ENCODE measurements around the gene RHOH.

RHOH gene

GRCh38 chr4:40205259-40206198 lies 8.7 kb downstream of the RHOH start:
- no peak for DNase-seq (ENCODE audit: low spot score)

GRCh38 chr4:40206426-40206825 lies 9.6 kb downstream of the RHOH start:
- no peak for DNase-seq (ENCODE audit: low spot score)

- DNase-seq (ENCODE audit: low spot score), result no peak
These were observed 12.6 kb downstream of the RHOH start for GRCh38 chr4:40209401-40209800.

GRCh38 chr4:40210776-40211175 lies 13.9 kb downstream of the RHOH start:
- no peak for DNase-seq (ENCODE audit: low spot score)

GRCh38 chr4:40211224-40212185 lies 14.7 kb downstream of the RHOH start:
- no peak for DNase-seq (ENCODE audit: low spot score)

- peak; percentile 33 for DNase-seq (ENCODE audit: low spot score)
These were observed 16.1 kb downstream of the RHOH start for GRCh38 chr4:40212674-40213527.

- no peak for DNase-seq (ENCODE audit: low spot score)
These were observed 17.2 kb downstream of the RHOH start for GRCh38 chr4:40214038-40214437.

GRCh38 chr4:40214661-40215418 lies 18.0 kb downstream of the RHOH start:
- no peak for DNase-seq (ENCODE audit: low spot score)

- DNase-seq (ENCODE audit: low spot score), result no peak
These were observed 20.0 kb downstream of the RHOH start for GRCh38 chr4:40216622-40217366.

- DNase-seq (ENCODE audit: low spot score), result no peak
These were observed 24.9 kb downstream of the RHOH start for GRCh38 chr4:40221744-40222143.

- no peak for DNase-seq (ENCODE audit: low spot score)
These were observed 26.5 kb downstream of the RHOH start for GRCh38 chr4:40223343-40223742.

- no peak for DNase-seq (ENCODE audit: low spot score)
These were observed 27.6 kb downstream of the RHOH start for GRCh38 chr4:40224432-40224831.

GRCh38 chr4:40225497-40225896 lies 28.7 kb downstream of the RHOH start:
- DNase-seq (ENCODE audit: low spot score), result no peak

GRCh38 chr4:40227284-40227683 lies 30.5 kb downstream of the RHOH start:
- DNase-seq (ENCODE audit: low spot score), result no peak

GRCh38 chr4:40228497-40229365 lies 31.9 kb downstream of the RHOH start:
- DNase-seq (ENCODE audit: low spot score), result no peak

GRCh38 chr4:40231316-40231863 lies 34.6 kb downstream of the RHOH start:
- no peak for DNase-seq (ENCODE audit: low spot score)

- no peak for DNase-seq (ENCODE audit: low spot score)
These were observed 35.8 kb downstream of the RHOH start for GRCh38 chr4:40232610-40233009.

GRCh38 chr4:40233227-40233626 lies 36.4 kb downstream of the RHOH start:
- no peak for DNase-seq (ENCODE audit: low spot score)

GRCh38 chr4:40234519-40235039 lies 37.7 kb downstream of the RHOH start:
- no peak for DNase-seq (ENCODE audit: low spot score)

Data from GM03348 (cell line).